Measurements from ENCODE around the gene SFR1.
"Not testable (repeated sequence)": the region's sequence is repeated elsewhere in the genome, so short reads cannot be mapped to it uniquely, and the experiment has no call there.

SFR1 gene

DNA sequence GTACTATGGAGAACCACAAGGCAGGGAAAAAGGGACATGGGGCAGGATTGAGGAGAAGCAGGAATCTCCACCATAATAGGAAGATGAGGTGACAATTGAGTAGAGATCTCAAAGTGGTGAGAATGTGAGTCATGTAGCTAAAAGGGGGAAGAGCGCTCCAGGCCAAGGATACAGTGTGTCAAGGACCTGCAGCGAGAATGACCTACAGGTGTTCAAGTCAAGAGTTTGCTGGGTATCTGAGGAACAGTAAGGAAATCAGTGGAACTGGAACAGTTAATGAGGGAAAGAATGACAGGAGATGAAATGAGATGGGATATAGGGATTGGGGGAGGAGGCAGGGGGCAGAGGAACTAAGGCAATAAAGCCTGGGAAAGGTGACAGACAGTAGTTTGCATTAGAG, 33.6 kb downstream of the SFR1 start:
- in situ Hi-C loops (cut with MboI; ENCODE audit: low sequenced_read_pairs): no loop called here

DNA sequence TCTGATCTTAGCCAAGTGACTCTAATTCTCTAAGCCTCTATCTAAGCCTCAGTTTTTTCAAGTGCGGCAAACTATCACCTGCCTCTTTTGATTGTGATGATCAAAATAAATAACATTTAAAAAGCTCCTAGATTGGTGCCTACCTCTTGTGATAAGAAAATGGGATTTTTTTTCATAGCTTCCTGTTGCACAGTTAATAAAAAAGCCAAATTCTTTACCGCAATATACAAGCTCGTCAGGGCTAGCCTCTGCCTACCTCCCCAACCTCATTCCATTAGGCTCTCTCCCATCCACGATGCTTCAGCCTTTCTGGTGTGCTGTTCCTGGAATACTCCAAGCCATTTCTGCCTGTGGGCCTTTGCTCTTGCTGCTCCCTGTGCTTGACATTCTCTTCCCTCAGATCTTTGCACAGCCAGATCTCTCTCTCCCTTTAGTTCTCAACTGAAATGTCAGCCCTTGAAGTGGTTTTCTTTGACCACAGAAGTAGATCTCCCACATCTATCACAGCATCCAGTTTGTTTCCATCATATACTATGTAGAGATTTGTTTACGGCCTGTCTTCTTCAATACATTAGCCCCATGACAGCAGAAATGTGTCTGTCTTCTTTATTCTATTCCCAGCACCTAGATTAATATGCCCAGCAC, 48.8 kb downstream of the SFR1 start:
- in situ Hi-C loops (cut with MboI; ENCODE audit: low sequenced_read_pairs): no loop called here

DNA sequence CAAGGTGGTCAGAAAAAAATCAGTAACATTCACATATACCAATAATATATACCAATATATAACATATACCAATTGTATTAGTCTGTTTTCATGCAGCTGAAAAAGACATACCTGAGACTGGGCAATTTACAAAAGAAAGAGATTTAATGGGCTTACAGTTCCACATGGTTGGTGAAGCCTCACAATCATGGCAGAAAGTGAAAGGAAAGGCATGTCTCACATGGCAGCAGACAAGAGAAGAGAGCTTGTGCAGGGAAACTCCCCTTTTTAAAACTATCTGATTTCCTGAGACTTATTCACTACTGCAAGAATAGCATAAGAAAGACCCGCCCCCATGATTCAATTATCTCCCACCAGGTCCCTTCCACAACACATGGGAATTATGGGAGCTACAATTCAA, 52.2 kb downstream of the SFR1 start:
- in situ Hi-C loops (cut with MboI; ENCODE audit: low sequenced_read_pairs): not testable (repeated sequence)
